Astrocyte (in vitro differentiated cells and primary cell): ENCODE data around the gene LMO7.

ENCODE experiments used
- CTCF ChIP-seq: IDR thresholded peaks from 2 replicates; pipeline ENCODE4 v1.5.1; 2011; ENCODE audit warnings: low read depth, mild to moderate bottlenecking, inconsistent platforms, low read length, moderate library complexity; ENCODE audit not compliant: insufficient read depth
- EZH2 ChIP-seq: IDR thresholded peaks from 2 replicates; pipeline ENCODE4 v1.6.1; 2012; ENCODE audit warnings: mild to moderate bottlenecking, low read length, inconsistent platforms; ENCODE audit not compliant: insufficient read depth

- no peak for TF ChIP-seq CTCF
- no peak for TF ChIP-seq EZH2
Measured at GRCh38 chr13:75906315-75906714, 270.2 kb downstream of the LMO7 start.
